Rectal smooth muscle tissue (tissue), 1 donor: ENCODE results near the gene LPIN1.

Source experiments
- H3K27ac ChIP-seq: one replicate; pipeline ENCODE4 v1.7.0; 2013; ENCODE audit warnings: low read depth, low read length, inconsistent platforms
- H3K27me3 ChIP-seq: one replicate; pipeline ENCODE4 v1.7.0; 2013; ENCODE audit warnings: low read length; ENCODE audit not compliant: control insufficient read depth, insufficient read depth
- H3K36me3 ChIP-seq: one replicate; pipeline ENCODE4 v1.7.0; 2013; ENCODE audit warnings: low read length; ENCODE audit not compliant: control insufficient read depth, insufficient read depth
- H3K4me1 ChIP-seq: one replicate; pipeline ENCODE4 v1.7.0; 2013; ENCODE audit warnings: low read length; ENCODE audit not compliant: control insufficient read depth, insufficient read depth
- H3K4me3 ChIP-seq: one replicate; pipeline ENCODE4 v1.7.0; 2013; ENCODE audit warnings: low read length
- H3K9ac ChIP-seq: one replicate; pipeline ENCODE4 v1.7.0; 2013; ENCODE audit warnings: low read length

LPIN1 gene

GRCh38 chr2:11876436-11876835, 130.0 kb downstream of the LPIN1 start:
- H3K4me3 ChIP-seq = no peak overlapping the region
- no peak overlapping the region for H3K27ac ChIP-seq
- H3K27me3 ChIP-seq = no peaks in the 10 kb centered on the region
- H3K4me1 ChIP-seq = no peaks in the 10 kb centered on the region
- H3K9ac ChIP-seq = no peak overlapping the region
- H3K36me3 ChIP-seq = no peaks in the 10 kb centered on the region

GRCh38 chr2:11876889-11877288, 130.5 kb downstream of the LPIN1 start:
- Histone ChIP-seq H3K27ac (no peak overlapping the region), H3K4me1 (no peaks in the 10 kb centered on the region), H3K9ac (no peak overlapping the region), H3K36me3 (no peaks in the 10 kb centered on the region), H3K4me3 (no peak overlapping the region), H3K27me3 (no peaks in the 10 kb centered on the region)
